SK-N-MC (cell line): ENCODE data around the gene RHEX.
"Not testable (repeated sequence)": the region's sequence is repeated elsewhere in the genome, so short reads cannot be mapped to it uniquely, and the experiment has no call there.

Experiments
- EZH2 ChIP-seq: fragments of 200-600 bp; sonication (generic); IDR thresholded peaks from one replicate; pipeline ENCODE4 v1.6.1; 2017; ENCODE audit warnings: antibody characterized with exemption
- POLR2AphosphoS5 ChIP-seq: IDR thresholded peaks from 2 replicates; pipeline ENCODE4 v1.6.1; 2012; ENCODE audit warnings: mild to moderate bottlenecking, low read depth, low read length, borderline replicate concordance

DNA sequence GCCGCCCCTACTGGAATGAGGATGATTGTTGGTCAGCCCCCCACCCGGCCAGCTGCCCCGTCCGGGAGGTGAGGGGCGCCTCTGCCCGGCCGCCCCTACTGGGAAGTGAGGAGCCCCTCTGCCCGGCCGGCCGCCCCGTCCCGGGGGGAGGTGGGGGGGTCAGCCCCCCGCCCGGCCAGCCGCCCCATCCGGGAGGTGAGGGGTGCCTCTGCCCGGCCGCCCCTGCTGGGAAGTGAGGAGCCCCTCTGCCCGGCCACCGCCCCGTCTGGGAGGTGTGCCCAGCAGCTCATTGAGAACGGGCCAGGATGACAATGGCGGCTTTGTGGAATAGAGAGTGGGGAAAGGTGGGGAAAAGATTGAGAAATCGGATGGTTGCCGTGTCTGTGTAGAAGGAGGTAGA, 11.5 kb downstream of the RHEX start:
- not testable (repeated sequence) for TF ChIP-seq POLR2AphosphoS5, EZH2
